ENCODE measurements around the gene ARHGAP6.

ARHGAP6 gene

DNA sequence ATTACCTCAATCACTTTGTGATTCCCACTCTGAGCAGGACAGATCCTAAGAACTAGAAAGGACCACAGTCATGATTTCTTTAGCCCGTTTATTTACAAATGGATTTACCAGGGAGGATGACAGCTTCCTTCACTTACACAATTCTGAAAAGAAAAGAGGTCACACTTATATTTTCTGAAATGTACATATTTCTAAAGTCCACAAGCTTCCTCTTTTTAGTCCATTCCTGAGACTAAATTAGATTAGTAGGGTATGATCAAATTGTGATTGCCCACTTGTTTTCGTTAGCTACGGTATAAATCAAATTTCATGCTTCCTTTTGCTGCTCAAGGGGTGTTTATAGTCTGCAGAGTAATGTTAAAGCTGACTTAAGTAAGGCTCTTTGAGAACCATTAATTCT lies 380.1 kb downstream of the ARHGAP6 start:
- no peak for TF ChIP-seq CTCF (IDR thresholded peaks at IDR 0.05; ENCODE audit: control insufficient read depth, extremely low read depth, insufficient read depth)
- no peak for DNase-seq (ENCODE audit: low read depth)
- no peak overlapping the region for H3K4me3 ChIP-seq (ENCODE audit: low read depth, low read length)

GRCh38 chrX:11282043-11282442 lies 383.7 kb downstream of the ARHGAP6 start:
- no peak overlapping the region for H3K4me3 ChIP-seq (ENCODE audit: low read depth, low read length)
- no peak for TF ChIP-seq CTCF (IDR thresholded peaks at IDR 0.05; ENCODE audit: control insufficient read depth, extremely low read depth, insufficient read depth)
- no peak for DNase-seq (ENCODE audit: low read depth)

- no peak for DNase-seq (ENCODE audit: low read depth)
- TF ChIP-seq CTCF (IDR thresholded peaks at IDR 0.05; ENCODE audit: control insufficient read depth, extremely low read depth, insufficient read depth): no peak
- no peak overlapping the region for H3K4me3 ChIP-seq (ENCODE audit: low read depth, low read length)
Measured at GRCh38 chrX:11273544-11273943, 392.2 kb downstream of the ARHGAP6 start.

DNA sequence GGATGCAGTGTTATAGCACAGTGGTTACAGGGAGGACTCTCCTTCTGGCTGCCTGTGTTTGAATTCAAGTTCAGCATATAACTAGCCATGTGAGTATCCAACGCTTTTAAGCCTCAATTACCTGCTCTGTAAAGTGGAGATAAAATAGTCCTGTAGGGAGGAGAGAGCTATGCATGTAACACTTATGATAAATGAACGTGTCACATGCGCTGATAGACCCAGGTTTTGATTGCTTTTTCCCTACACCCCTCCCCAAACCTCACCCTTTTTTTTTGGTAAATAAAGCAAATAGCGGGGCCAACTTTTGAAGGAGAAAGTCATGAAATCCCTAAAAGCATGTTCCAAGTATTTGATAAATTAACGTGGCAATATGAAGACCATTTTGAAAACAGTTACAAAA lies 392.9 kb downstream of the ARHGAP6 start:
- DNase-seq (ENCODE audit: low read depth): no peak
- no peak overlapping the region for H3K4me3 ChIP-seq (ENCODE audit: low read depth, low read length)
- no peak for TF ChIP-seq CTCF (IDR thresholded peaks at IDR 0.05; ENCODE audit: control insufficient read depth, extremely low read depth, insufficient read depth)

DNA sequence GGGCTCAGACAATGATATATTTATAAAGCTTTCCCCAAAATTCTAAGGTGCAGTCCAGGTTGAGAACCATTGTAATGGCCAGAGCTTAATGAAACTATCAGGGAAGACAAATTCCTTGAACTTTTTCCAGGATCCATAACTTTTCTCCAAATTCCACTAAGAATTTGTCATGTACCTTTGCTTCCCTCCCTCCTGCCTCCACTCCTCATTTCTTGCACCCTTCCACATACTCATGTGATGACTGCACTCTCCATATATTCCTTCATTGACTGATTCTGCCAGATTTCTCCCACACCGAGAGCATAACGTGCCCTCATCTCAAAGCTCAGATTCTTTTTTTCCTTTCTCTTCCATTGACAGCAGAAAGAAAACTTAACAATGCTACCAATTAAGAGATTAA lies 393.4 kb downstream of the ARHGAP6 start:
- no peak overlapping the region for H3K4me3 ChIP-seq (ENCODE audit: low read depth, low read length)
- DNase-seq (ENCODE audit: low read depth): no peak
- TF ChIP-seq CTCF (IDR thresholded peaks at IDR 0.05; ENCODE audit: control insufficient read depth, extremely low read depth, insufficient read depth): no peak

DNA sequence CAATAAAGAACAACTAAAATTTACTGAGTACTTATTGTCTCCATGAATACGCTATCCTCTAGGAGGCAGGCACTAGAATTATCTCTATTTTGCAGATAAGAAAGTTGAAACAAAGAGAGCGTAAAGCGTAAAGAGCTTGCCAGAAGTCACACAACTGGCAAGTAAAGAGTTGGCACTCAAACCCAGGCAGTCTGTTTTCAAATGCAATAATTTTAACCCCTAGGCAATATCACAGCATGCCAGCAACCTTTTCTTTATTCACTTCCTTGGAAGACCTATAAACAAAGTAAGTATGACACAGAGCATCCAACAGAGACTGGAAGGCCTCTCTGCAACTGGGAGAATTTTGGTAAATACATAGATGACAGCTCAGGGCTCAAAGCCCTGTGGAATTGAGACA lies 395.7 kb downstream of the ARHGAP6 start:
- H3K4me3 ChIP-seq (ENCODE audit: low read depth, low read length): no peak overlapping the region
- no peak for TF ChIP-seq CTCF (IDR thresholded peaks at IDR 0.05; ENCODE audit: control insufficient read depth, extremely low read depth, insufficient read depth)
- DNase-seq (ENCODE audit: low read depth): peak; percentile 53

DNA sequence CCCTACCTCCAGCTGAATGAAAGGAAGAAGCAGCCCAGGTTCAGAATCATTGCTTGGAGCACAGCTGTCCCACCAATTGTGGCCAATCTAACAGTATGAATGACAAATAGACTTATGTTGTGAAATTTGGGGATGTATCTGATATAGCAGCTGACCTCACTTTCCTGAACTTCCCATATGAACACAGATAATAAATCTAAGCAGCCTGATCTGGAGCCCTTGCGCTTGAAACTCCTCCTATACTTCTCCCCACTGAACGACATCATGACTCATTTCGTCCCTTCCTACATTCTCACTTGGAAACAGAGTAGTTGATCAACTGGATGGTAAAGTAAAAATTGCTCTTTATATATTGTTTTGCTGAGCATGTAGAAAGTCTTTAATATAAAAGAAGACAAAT lies 396.7 kb downstream of the ARHGAP6 start:
- H3K4me3 ChIP-seq (ENCODE audit: low read depth, low read length): no peak overlapping the region
- no peak for DNase-seq (ENCODE audit: low read depth)
- TF ChIP-seq CTCF (IDR thresholded peaks at IDR 0.05; ENCODE audit: control insufficient read depth, extremely low read depth, insufficient read depth): no peak
